Body of pancreas (tissue), 4 donors: ENCODE data around the gene DTYMK.

Experiments used
- POLR2A ChIP-seq, 3 donors: fragments of 450-650 bp; IDR thresholded peaks; one replicate each; pipeline ENCODE4 v1.6.1; 2016; ENCODE audit warnings: antibody characterized with exemption in 3 of 3, mild to moderate bottlenecking in 2 of 3
- TF ChIP-seq, protein P1 (sequence below), 7 experiments: fragments of 450-650 bp in 4 of 7; fragments of 200-600 bp in 3 of 7; sonication (generic) in 3 of 7; IDR thresholded peaks; one replicate each; pipeline ENCODE4 v1.5.1; 2016 to 2019; ENCODE audit warnings: antibody characterized with exemption in 7 of 7

- TF ChIP-seq, protein P1, sequence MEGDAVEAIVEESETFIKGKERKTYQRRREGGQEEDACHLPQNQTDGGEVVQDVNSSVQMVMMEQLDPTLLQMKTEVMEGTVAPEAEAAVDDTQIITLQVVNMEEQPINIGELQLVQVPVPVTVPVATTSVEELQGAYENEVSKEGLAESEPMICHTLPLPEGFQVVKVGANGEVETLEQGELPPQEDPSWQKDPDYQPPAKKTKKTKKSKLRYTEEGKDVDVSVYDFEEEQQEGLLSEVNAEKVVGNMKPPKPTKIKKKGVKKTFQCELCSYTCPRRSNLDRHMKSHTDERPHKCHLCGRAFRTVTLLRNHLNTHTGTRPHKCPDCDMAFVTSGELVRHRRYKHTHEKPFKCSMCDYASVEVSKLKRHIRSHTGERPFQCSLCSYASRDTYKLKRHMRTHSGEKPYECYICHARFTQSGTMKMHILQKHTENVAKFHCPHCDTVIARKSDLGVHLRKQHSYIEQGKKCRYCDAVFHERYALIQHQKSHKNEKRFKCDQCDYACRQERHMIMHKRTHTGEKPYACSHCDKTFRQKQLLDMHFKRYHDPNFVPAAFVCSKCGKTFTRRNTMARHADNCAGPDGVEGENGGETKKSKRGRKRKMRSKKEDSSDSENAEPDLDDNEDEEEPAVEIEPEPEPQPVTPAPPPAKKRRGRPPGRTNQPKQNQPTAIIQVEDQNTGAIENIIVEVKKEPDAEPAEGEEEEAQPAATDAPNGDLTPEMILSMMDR (IDR thresholded peaks at IDR 0.05) = no peak
- no peak for TF ChIP-seq POLR2A (IDR thresholded peaks at IDR 0.05)
Measured at GRCh38 chr2:241736111-241736510, 49.5 kb upstream of the DTYMK start.
